Measurements from ENCODE around the gene MED31.

Gene MED31

DNA sequence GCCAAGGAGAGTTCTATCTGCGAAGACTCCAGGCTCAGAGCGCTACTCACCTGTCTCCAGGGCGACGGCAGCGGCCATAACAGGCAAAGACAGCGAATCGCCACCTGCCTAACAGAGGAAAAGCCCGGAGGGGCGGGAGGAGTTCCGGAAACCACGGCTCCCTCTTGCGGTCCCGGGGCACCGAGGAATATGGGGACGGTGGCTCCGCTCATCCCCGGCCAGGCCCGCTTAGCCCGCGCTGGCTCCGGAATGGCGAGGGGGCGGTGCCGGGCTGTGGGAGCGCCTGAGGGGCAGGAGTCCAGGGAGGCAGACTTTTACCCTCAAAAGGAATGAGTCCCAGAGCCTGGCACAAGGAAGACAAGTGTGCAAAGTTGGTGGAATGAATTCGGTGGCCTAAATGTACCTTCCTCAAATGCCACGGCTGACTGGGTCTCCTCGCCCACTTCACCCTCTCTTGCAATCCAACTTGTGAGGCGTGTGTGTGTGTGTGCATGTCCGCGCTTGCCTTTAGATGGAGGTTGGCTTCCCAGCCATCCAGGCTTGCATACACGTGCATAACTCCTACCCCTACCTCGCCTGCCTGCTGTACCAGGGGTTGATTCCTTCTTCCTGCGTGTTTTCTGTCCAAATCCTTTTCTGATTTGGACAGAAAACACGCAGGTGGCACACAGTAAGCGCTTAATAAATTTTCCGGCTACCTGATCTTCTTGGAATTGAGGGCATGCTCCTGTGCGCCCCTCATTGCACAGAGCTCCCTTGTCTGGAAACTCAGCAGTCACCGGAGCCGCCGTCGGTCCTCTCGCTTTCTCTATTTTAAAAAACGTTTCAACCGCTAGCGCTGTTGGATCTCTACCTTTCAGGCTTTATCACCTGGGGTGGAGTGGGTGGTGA is 3.7 kb upstream of the MED31 start:
- DNase-seq = no peak

GRCh38 chr17:6651919-6652452 is 581 bp upstream of the MED31 start:
- peak in 5 of 6 experiments; percentile 32 to 56 (median 44) for DNase-seq

- DNase-seq = no peak
Observed at GRCh38 chr17:6648181-6648580, 3.2 kb downstream of the MED31 start.

DNA sequence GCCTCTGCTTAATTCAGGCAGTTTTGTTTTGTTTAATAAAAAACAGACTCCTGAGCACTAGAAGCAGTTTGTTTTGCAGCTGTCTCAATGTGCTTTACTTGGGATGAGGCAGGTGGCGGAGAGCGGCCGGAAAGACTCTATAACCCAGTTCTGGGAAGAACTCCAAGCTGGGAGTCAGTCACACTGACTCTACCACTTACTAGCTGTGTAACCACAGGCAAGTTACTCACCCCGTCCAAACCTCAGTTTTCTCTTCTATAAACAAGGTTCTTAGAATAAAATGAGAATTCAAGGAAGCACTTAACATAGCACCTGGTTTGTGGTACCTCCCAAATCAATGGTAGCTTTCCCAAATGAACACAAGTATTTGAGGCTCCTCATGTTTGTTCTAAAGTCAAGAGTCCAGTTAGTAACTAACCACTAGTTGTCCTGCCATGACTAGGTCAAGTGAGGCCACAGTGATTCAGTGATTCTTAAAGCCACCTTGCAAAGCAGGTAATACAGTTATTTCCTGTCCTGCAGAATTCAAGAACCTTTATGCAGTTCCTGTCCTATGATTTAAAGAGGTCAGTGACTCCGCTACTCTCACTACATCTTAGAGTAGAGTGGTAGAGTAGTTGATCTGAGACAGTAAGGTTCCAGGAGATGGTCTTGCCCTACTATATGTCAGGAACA is 7.8 kb downstream of the MED31 start:
- DNase-seq = no peak

DNA sequence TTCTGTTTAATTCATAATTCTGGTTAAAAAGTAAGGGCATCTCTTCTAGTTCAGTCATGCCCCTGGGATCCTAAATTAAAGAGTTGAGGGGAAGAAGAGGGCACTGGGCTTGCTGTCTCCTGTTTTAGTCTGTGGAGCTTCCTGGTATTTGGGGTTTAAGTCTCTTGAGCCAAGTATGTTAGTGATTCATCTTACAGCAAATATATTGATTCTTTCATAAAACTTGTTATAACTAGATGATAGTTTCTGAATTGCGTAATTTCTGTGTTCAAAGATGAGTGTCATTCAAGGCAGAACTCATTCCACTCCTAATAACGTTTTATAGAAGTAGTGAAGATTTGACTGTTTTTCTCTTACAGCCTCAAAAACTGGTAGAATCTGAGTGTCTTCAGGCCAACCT is 8.8 kb downstream of the MED31 start:
- DNase-seq = no peak

DNA sequence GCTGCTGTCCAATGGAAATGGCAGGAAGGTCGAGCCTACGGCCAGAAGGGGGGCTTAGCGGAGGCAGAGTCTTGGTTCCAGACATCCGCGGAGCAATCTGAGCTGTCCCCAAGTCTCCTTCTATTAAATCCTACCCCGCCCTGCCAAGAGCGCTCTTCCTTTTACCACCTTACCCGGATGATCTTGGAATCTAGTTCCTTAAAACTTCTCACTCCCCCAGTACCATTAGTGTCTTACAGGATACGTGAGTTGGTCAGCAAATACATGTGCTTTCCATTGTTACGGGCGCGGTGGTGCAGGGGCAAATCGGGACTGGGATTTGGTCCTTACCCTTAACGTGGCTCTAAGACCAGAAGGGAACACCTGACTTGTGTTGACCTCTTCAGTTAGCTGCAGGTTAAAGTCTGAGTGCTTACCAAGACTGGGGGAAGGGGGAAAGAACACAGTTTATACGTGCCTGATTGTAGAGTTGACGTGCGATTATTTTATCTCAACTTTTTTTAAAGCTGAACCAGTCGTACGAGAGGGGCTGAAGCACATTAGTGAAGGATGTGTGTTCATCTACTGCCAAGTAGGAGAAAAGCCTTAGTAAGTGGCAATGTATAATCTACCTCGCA is 10.1 kb downstream of the MED31 start:
- DNase-seq = peak in 1 of 6 experiments; percentile 66

DNA sequence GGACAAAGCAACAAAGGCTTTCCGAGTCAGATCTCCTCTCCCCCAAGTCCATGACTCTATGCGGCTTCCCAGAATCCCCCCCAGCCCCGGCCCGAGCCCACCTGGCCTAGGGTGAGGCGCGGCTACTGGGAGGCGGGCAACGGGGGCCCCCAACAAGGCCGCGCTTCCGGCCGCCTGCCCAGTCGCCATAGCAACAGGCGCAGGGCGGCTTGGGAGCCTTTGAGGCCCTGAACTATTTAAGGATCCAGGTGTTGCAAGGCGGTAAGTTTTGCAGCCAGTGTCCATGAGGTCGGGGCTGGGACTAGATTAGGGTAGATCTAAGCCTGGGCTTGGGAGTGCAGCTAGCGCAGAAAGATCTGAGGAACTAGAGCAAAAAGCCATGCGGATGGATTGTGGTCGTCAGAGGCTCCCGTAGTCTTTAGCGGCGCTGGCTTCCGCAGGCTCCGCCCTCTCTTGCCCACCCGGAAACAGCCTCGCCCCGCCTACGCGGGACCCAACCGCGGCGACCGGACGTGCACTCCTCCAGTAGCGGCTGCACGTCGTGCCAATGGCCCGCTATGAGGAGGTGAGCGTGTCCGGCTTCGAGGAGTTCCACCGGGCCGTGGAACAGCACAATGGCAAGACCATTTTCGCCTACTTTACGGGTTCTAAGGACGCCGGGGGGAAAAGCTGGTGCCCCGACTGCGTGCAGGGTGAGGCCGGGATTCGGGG is 10.7 kb downstream of the MED31 start, which contains the start of the genes KIAA0753 and TXNDC17:
TSS of gene KIAA0753 (minus strand) at position 176 of the 711 bp plus-strand sequence. CDS start 5,608 bp downstream, outside the sequence.
TSS of gene TXNDC17 (plus strand) at position 525 of the 711 bp plus-strand sequence. CDS start at position 548, 23 bp downstream.
- peak; percentile 75 to 89 (median 86) for DNase-seq

- DNase-seq = peak in 3 of 6 experiments; percentile 42 to 71 (median 52)
Observed at GRCh38 chr17:6639586-6640535, 11.5 kb downstream of the MED31 start.

- no peak for DNase-seq
Observed at GRCh38 chr17:6639014-6639585, 12.3 kb downstream of the MED31 start.

- DNase-seq = no peak
Observed at GRCh38 chr17:6638046-6638908, 13.1 kb downstream of the MED31 start.

GRCh38 chr17:6637458-6637840 is 14.0 kb downstream of the MED31 start:
- DNase-seq = no peak

- DNase-seq = no peak
Observed at GRCh38 chr17:6636616-6637457, 14.6 kb downstream of the MED31 start.

GRCh38 chr17:6636105-6636504 is 15.3 kb downstream of the MED31 start:
- DNase-seq = no peak

- DNase-seq = no peak
Observed at GRCh38 chr17:6633263-6633662, 18.1 kb downstream of the MED31 start.

DNA sequence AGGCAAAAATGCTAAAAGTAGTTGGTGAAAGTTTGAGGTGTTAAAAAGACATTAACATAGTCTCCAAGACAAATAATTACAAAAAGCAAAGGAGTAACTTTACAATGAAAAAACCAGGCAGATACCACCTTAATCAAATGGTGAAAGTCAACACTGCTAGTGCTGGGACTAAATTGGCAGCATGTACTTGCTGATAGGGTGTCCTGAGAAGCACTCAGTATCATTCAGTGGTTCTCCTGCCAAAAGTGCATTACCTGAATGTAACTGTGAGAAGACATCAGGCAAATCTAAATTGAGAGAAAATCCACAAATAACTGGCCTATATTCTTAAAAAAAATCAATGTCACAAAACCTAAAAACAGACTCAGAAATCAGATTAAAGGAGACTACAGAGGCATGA is 18.9 kb downstream of the MED31 start:
- no peak for DNase-seq

GRCh38 chr17:6630390-6630789 is 21.0 kb downstream of the MED31 start:
- DNase-seq = no peak

GRCh38 chr17:6627019-6627418 is 24.4 kb downstream of the MED31 start:
- no peak for DNase-seq

DNA sequence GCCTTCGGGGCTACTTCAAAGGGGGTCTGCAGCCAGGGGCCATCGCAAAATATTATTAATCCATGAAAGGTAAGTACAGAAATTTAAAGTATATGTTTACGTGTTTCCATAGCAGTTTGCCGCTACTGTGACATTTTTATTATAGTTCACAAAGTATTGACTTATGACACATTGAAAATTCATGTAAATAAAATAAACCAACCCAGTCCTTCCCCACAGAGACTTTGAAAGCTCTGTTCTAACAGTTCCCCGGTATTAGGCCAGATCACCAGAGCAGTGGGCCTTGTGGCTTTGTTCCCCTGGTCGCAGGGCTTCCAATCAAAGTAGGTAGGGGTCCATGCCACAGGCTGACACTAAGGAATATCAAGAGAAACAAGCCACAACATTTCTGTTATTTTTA is 24.8 kb downstream of the MED31 start:
- no peak for DNase-seq

- DNase-seq = no peak
Observed at GRCh38 chr17:6623941-6624340, 27.5 kb downstream of the MED31 start.

All from stimulated activated naive CD4-positive, alpha-beta T cell (primary cell).